SU-DHL-6 (cell line): Measurements from ENCODE around the gene CRAT.

Experiments used
- H2AFZ ChIP-seq: fragments of 200-600 bp; sonication (generic); 2 replicates; pipeline ENCODE4 v1.6.1; 2014; ENCODE audit warnings: low read depth, mild to moderate bottlenecking, moderate library complexity, mixed read lengths, antibody characterized with exemption, low read length; ENCODE audit not compliant: severe bottlenecking
- H3F3A ChIP-seq: fragments of 200-600 bp; shearing (Covaris generic); 2 replicates; pipeline ENCODE4 v1.6.0; 2016; ENCODE audit warnings: antibody characterized with exemption, mild to moderate bottlenecking; ENCODE audit not compliant: insufficient read depth
- H3K27ac ChIP-seq: fragments of 200-600 bp; sonication (generic); 2 replicates; pipeline ENCODE4 v1.5.1; 2016; ENCODE audit warnings: low read depth, mild to moderate bottlenecking, low read length, moderate library complexity, mixed read lengths
- H3K27me3 ChIP-seq: fragments of 200-600 bp; sonication (generic), shearing (Covaris generic); 2 replicates; pipeline ENCODE4 v1.6.0; 2014; ENCODE audit warnings: mild to moderate bottlenecking, low read length
- H3K36me3 ChIP-seq: fragments of 200-600 bp; sonication (generic); 2 replicates; pipeline ENCODE4 v1.6.1; 2014; ENCODE audit warnings: mild to moderate bottlenecking, low read length, mixed read lengths
- H3K4me2 ChIP-seq: fragments of 300-600, 200-600 bp; shearing (Covaris generic), sonication (generic); 2 replicates; pipeline ENCODE4 v1.6.0; 2014; ENCODE audit warnings: low read length, low read depth, mild to moderate bottlenecking; ENCODE audit not compliant: poor library complexity, severe bottlenecking
- H3K4me3 ChIP-seq: fragments of 200-600 bp; sonication (generic); 2 replicates; pipeline ENCODE4 v1.5.1; 2014; ENCODE audit warnings: antibody characterized with exemption, low read length, mild to moderate bottlenecking, mixed read lengths; ENCODE audit not compliant: insufficient read depth, poor library complexity, severe bottlenecking
- H3K79me2 ChIP-seq: fragments of 200-600 bp; sonication (generic); 2 replicates; pipeline ENCODE4 v1.6.1; 2014; ENCODE audit warnings: mild to moderate bottlenecking, low read length, moderate library complexity; ENCODE audit not compliant: insufficient read depth
- H3K9ac ChIP-seq: fragments of 200-600 bp; sonication (generic); 2 replicates; pipeline ENCODE4 v1.7.0; 2014; ENCODE audit warnings: mild to moderate bottlenecking, low read length
- H3K9me2 ChIP-seq: fragments of 200-600 bp; sonication (generic); replicated peaks from 2 replicates; pipeline ENCODE4 v1.6.1; 2014; ENCODE audit warnings: low read length; ENCODE audit not compliant: insufficient read depth
- H3K9me3 ChIP-seq: fragments of 200-600 bp; sonication (generic); 2 replicates; pipeline ENCODE4 v1.6.1; 2014; ENCODE audit warnings: low read length, mixed read lengths; ENCODE audit not compliant: insufficient read depth
- H4K20me1 ChIP-seq: fragments of 200-600 bp; sonication (generic); 2 replicates; pipeline ENCODE4 v1.6.1; 2014; ENCODE audit warnings: low read depth, mild to moderate bottlenecking, antibody characterized with exemption, low read length, moderate library complexity, mixed read lengths
- CTCF ChIP-seq: fragments of 200-600 bp; sonication (generic); IDR thresholded peaks from one replicate; pipeline ENCODE4 v1.5.1; 2017; ENCODE audit warnings: antibody characterized with exemption, mild to moderate bottlenecking, low read length, moderate library complexity; ENCODE audit not compliant: insufficient read depth, poor library complexity, severe bottlenecking
- EZH2phosphoT487 ChIP-seq: fragments of 200-600 bp; sonication (generic), shearing (Covaris generic); conservative IDR thresholded peaks from 2 replicates; pipeline ENCODE4 v1.6.1; 2018; ENCODE audit warnings: mild to moderate bottlenecking, antibody characterized with exemption, low read length, moderate library complexity, mixed read lengths

Gene CRAT

DNA sequence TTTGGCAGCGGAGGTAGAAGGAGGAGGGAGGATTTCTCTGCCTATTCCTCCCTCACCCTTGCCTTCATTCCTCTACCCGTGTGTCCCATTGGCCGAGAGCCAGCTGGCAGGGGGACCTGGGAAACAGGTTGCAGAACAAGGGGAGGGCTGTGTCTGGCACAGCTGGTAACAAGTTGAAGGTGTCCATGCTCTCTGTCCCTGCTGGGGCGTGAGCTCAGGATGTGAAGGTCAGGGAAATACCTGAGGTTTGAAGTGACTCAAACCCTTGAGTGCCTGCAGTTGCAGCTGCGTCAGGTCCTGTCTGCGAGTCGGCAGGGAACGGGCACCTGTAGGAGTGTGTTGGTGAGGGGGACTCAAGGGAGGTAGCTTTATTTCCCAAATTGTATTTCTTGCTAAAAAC lies 58.0 kb downstream of the CRAT start:
- no peak overlapping the region for H3K4me2 ChIP-seq
- no peak overlapping the region for H3K27ac ChIP-seq
- no peaks in the 10 kb centered on the region for H3K79me2 ChIP-seq
- H3K9me2 ChIP-seq, result no peaks in the 10 kb centered on the region
- H2AFZ ChIP-seq, result no peak overlapping the region
- no peak overlapping the region for H3K9ac ChIP-seq
- H4K20me1 ChIP-seq, result no peaks in the 10 kb centered on the region
- TF ChIP-seq EZH2phosphoT487, result no peak
- no peak for TF ChIP-seq CTCF
- no peaks in the 10 kb centered on the region for H3K27me3 ChIP-seq
- H3K9me3 ChIP-seq, result no peaks in the 10 kb centered on the region
- no peaks in the 10 kb centered on the region for H3F3A ChIP-seq
- no peaks in the 10 kb centered on the region for H3K36me3 ChIP-seq
- no peak overlapping the region for H3K4me3 ChIP-seq
